Thymus (tissue), 2 donors: ENCODE results near the gene PRKRA. TPM values are rescaled to one million over a fixed set of nuclear protein-coding genes. Genes with fewer than 3 reads are reported as not detected.

ENCODE experiments used
- polyA plus RNA-seq: library from polyadenylated mRNA; stranded (reverse); fragments of 200-250 nt; gene quantifications from one replicate; pipeline ENCODE4 v1.2.3, GENCODE V29; 2013
- total RNA-seq: library from RNA; stranded (reverse); fragments of 120-200 nt; gene quantifications from one replicate; pipeline ENCODE4 v1.2.4, GENCODE V29; 2013
- donor health status: healthy.

PRKRA gene
- total and polyA plus RNA-seq, 2 donors, result 35.3 to 65.4 TPM

Other genes with a start within 250 kb of the PRKRA start
- gene PJVK, start 203 bp upstream of the PRKRA start, total RNA-seq, result 1.6 TPM
- 13.6 TPM for gene PJVK, start 203 bp upstream of the PRKRA start, polyA plus RNA-seq
- gene FKBP7, start 27.4 kb upstream of the PRKRA start, total RNA-seq, result 7.4 TPM
- gene FKBP7, start 27.4 kb upstream of the PRKRA start, polyA plus RNA-seq, result 6.5 TPM
- gene PLEKHA3, start 29.3 kb upstream of the PRKRA start, total RNA-seq, result 8.4 TPM
- 3.8 TPM for gene PLEKHA3, start 29.3 kb upstream of the PRKRA start, polyA plus RNA-seq